Vagina (tissue), 2 donors: Measurements from ENCODE around the gene MCUR1.

Experiments
- CTCF ChIP-seq, 3 experiments: fragments of 450-650 bp in 2 of 3; fragments of 200-600 bp in 1 of 3; sonication (generic) in 1 of 3; IDR thresholded peaks; one replicate each; pipeline ENCODE4 v1.5.1; 2017 to 2019; ENCODE audit warnings: antibody characterized with exemption in 3 of 3, mild to moderate bottlenecking in 2 of 3, moderate library complexity in 2 of 3
- POLR2A ChIP-seq, 2 donors: fragments of 450-650 bp; IDR thresholded peaks; one replicate each; pipeline ENCODE4 v1.6.1; 2017; ENCODE audit warnings: antibody characterized with exemption in 2 of 2, mild to moderate bottlenecking in 2 of 2, moderate library complexity in 2 of 2
- POLR2AphosphoS5 ChIP-seq, 2 donors: sonication (generic); formaldehyde crosslinking; IDR thresholded peaks; one replicate each; pipeline ENCODE4 v1.9.0; 2017; ENCODE audit warnings: antibody characterized with exemption in 2 of 2, mild to moderate bottlenecking in 2 of 2, low read depth in 1 of 2; ENCODE audit not compliant: insufficient read depth in 1 of 2

GRCh38 chr6:13851803-13852202, 37.4 kb upstream of the MCUR1 start:
- TF ChIP-seq CTCF (IDR thresholded peaks at IDR 0.05) (no peak), POLR2A (IDR thresholded peaks at IDR 0.05) (no peak), POLR2AphosphoS5 (IDR thresholded peaks at IDR 0.05; ENCODE audit: insufficient read depth in 1 of 2, low read depth in 1 of 2) (no peak)
